Hepatic stellate cell (primary cell): Measurements from ENCODE around the gene PNKD.

Experiments used
- DNase-seq: peaks from one replicate; pipeline ENCODE4 v3.0.0; 2011; ENCODE audit warnings: low spot score

PNKD gene

GRCh38 chr2:218315397-218315796, 45.1 kb downstream of the PNKD start:
- DNase-seq = no peak

- no peak for DNase-seq
Measured at GRCh38 chr2:218317303-218317630, 46.9 kb downstream of the PNKD start.

DNA sequence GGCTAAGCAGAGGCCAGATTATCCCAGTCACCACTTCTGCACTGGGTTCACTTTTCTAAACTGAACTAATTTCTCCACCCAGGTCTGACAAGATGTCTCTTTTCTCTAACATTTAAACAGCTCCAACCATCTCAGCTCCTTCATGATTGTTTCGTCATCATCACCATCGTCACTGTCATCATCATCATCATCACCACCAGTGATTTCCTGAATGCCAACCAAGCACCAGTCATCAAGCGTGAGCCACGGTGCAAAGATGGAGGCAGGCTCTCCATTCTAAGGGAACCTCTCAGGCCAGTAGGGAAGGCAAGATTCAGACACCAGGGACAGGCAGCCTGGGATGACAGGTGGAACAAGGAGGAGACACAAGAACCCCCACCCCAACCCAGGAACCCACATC, 47.5 kb downstream of the PNKD start:
- DNase-seq = no peak

GRCh38 chr2:218318241-218318640, 47.9 kb downstream of the PNKD start:
- DNase-seq = no peak

- no peak for DNase-seq
Measured at GRCh38 chr2:218319813-218320365, 49.6 kb downstream of the PNKD start.

DNA sequence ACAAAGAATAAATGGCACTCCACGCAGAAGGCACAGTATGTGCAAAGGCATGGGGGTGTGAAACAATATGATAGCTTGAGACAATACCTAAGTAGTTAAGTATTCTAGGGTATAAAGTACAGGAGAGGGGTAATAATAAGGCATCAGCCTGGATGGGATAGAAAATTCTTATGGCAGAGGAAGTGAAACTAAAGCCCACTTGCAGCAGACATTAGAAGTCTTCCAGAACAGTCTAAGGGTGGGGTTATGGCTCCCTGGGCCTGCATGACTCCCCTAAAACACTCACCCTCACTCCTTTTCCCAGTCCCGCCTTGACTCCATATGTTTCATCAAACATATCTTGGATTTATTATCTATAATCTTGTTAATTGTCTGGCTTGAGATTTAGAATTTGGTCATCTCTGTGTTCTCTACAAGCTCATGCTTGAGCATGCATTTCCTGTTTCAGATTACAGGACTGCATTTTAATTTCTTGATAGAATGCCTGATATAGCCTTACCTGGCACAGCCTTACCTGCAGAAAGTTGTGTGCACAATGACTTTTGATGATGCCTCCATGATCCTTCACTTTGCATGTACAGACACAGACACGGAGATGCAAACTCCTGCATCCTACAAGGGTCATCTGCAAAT, 50.5 kb downstream of the PNKD start:
- no peak for DNase-seq

DNA sequence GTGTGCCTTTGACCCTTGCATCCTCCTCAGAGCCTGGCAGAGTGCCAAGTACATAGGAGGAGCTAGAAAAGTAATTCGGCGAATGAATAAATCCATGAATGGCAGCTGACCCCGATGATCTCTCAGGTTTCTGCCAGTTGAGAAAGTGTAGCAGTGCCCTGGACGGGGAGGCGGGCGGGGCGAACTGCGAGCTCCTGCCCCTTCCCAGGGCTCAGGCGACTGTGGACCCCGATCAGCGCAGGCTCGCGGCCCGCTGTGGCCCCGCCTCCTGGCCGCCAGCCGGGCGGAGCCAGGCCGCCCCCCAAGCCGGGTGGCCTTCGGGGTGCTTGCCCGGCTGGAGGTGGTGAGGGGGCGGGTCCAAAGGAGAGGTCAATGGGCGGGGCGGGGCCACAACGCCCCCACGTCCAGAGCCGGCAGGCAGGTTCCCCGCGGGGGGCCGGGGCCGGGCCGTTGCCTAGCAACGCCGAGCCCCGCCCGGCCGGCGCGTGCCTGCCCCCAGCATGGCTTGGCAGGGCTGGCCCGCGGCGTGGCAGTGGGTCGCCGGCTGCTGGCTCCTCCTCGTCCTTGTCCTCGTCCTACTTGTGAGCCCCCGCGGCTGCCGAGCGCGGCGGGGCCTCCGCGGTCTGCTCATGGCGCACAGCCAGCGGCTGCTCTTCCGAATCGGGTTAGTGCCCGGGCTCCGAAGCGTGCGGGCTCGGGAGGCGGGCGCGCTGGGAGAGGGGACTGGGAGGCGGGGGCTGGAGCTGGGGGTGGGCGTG, 52.6 kb downstream of the PNKD start:
- peak; percentile 87 for DNase-seq

DNA sequence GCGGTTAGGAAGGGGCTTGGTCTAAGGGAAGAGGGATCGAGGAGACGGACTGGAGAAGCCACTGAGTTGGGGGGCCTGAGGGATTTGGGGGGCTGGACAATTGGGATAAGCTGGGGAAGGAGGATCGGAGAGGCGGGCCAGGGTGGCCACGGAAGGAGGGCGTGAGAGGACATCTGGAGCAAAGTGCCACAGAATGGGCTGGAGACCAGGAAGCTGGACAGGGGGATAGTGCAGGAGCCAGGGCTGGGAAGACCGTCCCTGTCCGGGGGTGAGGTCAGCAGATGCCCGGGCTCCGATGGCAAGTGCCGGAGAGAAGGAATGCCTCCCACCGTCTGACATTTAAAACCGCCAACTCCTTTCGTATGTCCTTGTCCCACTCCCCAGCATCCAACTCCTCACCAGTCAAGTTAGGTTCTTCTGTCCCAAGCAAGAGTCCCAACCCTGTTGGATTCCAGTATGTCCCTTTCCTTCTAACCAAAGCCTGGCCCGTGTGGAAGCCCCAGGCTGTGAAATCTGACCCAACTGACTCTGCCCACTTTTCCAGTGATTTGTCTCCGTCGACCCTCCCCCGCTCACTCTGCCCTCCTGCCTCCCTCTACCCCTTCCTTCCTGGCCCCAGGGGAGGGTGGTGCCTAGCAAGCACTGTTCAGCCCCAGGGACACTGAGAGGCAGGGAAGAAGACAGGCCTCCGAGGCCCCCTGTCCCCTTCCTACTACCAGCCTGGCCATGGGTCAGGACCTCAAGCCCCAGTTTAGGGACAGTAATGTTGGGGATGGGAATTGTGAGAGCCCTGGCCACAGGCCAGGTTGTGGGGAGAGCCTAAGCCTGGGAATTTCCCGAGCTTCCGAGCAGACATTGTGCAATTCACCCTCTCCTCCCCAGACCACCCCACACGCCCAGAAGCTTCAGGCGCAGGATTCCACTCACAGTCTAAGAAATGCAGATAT, 53.5 kb downstream of the PNKD start:
- no peak for DNase-seq

DNA sequence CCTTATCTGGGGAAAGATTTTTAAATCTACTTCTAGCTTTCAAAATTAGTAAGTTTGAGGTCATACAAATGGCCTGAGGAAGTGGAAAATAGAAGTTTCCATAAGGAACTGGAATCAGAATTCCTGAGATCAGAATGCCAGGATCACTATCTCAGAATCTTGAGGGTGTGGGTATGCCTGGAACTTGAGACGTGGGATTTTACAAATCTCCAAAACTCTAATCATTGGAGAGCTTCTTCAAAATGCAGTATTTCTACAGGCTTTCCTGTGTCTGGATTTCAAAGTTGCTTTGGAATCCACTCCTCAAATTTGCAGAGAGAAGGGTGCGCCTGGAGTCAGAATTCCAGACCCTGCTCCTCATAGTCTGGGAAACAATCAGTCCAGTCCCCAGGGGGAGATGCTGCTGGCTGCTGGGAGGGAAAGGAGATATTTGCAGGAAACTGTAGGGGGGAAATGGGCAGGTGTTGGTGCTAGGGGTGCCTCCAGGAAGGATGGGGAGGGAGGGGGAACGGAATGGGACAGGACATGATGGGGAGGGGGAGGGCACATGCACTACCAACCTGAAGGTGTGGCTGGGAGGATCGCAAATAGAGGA, 55.3 kb downstream of the PNKD start:
- DNase-seq = no peak

GRCh38 chr2:218326315-218326714, 56.0 kb downstream of the PNKD start:
- no peak for DNase-seq

DNA sequence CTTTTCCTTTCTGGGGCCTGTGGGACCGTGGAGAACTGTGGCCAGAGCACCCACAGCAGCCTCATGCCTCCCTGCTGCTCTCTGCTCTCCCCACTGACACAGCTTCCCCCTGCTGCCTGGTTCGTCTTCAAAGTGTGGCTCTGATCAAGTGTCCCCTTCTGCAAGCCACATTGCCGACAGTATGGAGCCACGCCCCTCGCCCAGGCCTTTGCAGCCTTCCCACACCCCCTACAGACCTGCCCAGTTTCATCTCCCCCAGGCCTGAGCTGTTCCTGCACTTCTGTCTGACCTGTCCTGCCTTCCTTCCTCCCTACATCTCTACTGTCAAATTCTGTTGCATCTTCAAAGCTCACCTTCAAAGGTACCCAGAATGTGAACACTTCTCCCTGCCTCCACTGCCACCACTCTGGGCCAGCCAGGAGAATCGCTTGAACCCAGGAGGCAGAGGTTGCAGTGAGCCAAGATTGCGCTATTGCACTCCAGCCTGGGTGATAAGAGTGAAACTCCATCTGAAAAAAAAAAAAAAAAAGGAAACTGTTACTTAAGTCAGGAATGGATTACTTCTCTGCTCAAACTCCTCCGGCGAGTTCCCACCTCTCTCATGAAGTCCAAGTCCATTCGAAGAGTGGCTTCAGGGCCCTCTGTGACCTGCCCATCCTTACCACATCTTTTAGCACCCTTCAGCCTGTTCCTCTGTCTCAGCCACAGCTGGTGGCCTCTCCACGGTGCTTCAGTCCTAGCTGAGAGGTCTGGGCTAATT, 57.3 kb downstream of the PNKD start:
- no peak for DNase-seq

GRCh38 chr2:218328294-218328693, 58.0 kb downstream of the PNKD start:
- no peak for DNase-seq

DNA sequence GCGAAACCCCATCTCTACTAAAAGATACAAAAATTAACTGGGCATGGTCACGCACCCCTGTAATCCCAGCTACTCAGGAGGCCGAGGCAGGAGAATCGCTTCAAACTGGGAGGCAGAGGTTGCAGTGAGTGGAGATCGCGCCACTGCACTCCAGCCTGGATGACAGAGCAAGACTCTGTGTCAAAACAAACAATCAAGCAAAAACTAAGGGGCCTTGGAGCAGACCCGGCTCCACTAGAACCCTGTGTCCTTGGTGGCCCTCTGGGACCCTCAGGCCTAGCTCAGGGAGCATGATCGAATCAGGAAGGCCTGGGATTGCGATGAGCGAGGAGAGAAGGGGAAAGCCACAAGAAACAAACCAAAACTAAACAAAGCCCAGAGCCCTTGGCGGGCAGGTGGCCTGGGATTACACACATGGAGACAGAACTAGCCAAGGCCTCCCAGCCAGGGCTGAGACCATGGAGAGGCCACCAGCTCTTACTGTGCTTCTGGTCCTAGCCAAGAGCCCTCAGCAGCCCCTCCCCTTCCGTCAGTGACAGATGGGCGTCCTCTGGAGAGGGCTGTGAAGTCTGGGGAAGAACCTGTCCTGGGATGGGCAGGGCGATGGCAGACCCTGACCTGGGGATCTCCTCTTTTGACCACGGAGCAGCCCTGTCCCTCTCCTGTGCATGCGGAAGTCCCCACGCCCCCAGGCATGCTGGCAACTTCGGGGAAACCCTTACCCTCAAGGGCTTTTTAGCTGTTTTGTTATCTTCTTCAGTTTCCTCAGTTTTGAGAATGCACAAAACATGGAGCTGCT, 58.9 kb downstream of the PNKD start:
- no peak for DNase-seq

- DNase-seq = no peak
Measured at GRCh38 chr2:218329826-218330593, 59.7 kb downstream of the PNKD start.

- DNase-seq = no peak
Measured at GRCh38 chr2:218331745-218332144, 61.4 kb downstream of the PNKD start.

DNA sequence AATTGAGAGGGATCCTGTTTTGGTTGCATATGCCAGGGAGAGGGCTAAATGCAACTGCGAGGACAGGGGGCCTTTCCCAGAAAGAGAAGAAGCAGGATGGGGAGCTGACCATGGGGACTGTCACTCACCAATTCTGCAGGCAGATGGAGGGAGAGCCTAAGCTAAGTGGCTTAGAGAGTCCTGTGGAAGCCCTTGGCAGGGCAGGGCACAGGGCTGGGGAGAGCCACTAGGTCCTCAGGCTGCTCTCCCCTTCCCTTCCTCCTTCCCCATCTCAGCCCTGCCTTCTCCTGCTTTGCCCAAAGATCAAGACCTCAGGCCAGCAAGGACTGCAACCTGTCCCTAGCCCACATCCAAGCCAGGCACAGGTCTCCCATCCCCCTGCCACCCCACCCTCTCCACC, 62.0 kb downstream of the PNKD start:
- DNase-seq = no peak

DNA sequence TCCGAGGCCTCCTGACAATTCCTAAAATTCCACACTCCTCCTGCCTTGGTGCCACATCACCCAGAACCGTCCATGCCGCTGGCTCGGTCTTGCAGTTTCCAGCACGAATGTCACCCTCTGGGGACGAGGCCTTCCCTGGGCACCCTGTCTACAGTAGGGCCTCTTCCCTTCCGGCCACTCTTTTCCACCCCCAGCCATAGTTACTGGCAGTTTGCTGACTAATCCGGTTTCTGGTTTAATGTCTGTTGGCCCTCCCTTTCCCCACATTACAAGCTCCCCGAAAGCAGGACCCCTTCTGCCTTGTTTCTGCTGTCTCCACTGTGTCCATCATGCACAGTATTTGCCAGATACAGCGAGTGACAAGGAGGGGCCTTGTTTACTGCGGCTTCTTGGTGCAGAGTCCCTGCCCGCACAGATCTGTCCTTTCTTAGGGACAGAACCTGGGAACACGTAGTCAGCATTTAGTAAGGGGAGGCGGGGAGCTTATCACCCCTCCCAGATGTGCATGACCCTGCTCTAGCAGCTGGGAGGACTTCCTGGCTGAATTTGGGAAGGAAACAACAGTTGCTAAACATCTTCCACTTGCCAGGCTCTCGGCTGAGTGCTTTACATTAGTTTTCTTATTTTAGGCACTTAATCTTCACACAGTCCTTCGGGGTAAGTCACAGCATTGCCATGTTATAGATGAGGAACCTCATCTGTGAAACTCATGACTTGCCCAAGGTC, 62.8 kb downstream of the PNKD start:
- DNase-seq = no peak

- DNase-seq = no peak
Measured at GRCh38 chr2:218334531-218334930, 64.2 kb downstream of the PNKD start.

- DNase-seq = no peak
Measured at GRCh38 chr2:218340656-218341055, 70.3 kb downstream of the PNKD start.
